K562 (cell line): ENCODE data around the gene DNAJC6. TPM values are rescaled to one million over a fixed set of nuclear protein-coding genes. Genes with fewer than 3 reads are reported as not detected.

ENCODE experiments used
- AFF4 ChIP-seq: sonication (generic); formaldehyde crosslinking; IDR thresholded peaks from 2 replicates; pipeline ENCODE4 v1.8.0; 2023; ENCODE audit warnings: mild to moderate bottlenecking, missing genetic modification reagents
- ATF3 ChIP-seq, 2 experiments: fragments of 450-650 bp in 1 of 2; sonication (generic) in 1 of 2; formaldehyde crosslinking in 1 of 2; IDR thresholded peaks in 1 of 2; conservative IDR thresholded peaks in 1 of 2; 2 replicates each; pipeline versions ENCODE4 v1.6.1 to v1.8.1; 2016 to 2023; ENCODE audit warnings: mild to moderate bottlenecking in 2 of 2, moderate library complexity in 2 of 2, inconsistent platforms in 1 of 2, missing genetic modification reagents in 1 of 2
- MLX ChIP-seq, 2 experiments: fragments of 450-650 bp in 1 of 2; sonication (generic) in 1 of 2; formaldehyde crosslinking; conservative IDR thresholded peaks; 2 replicates each; pipeline versions ENCODE4 v1.4.0 to v1.8.1; 2020 to 2022; ENCODE audit warnings: mild to moderate bottlenecking in 1 of 2, missing genetic modification reagents in 1 of 2
- REST ChIP-seq, 2 experiments: fragments of 450-650 bp; formaldehyde crosslinking in 1 of 2; IDR thresholded peaks; 2 replicates each; pipeline versions ENCODE4 v1.4.0 to v1.6.1; 2014 to 2020; ENCODE audit warnings: mild to moderate bottlenecking in 2 of 2, borderline replicate concordance in 1 of 2, low read depth in 1 of 2
- ZC3H4 ChIP-seq: sonication (generic); formaldehyde crosslinking; IDR thresholded peaks from 2 replicates; pipeline ENCODE4 v1.9.0; 2021; ENCODE audit warnings: missing genetic modification reagents, borderline replicate concordance
- polyA plus RNA-seq, 8 experiments: library from polyadenylated mRNA; depleted of rRNA in 4 of 8; stranded (reverse) in 5 of 8; unstranded in 3 of 8; fragments of >200 nt; fragmentation: Nextera tagmentation in 2 of 8; fragmentation: Illumina TruSeq in 1 of 8; extraction: Ambion mirVana in 2 of 8; extraction: Trizol in 1 of 8; gene quantifications; 2 replicates each; pipeline versions ENCODE4 v1.2.1 to v1.2.3, GENCODE V29; 2011 to 2014; ENCODE audit warnings: inconsistent platforms in 1 of 8, missing spikeins in 1 of 8
- total RNA-seq, 7 experiments: library from RNA; depleted of rRNA in 6 of 7; stranded (reverse); fragments of >200 nt in 6 of 7; fragmentation: Illumina TruSeq in 2 of 7; extraction: Trizol in 2 of 7; gene quantifications; 2 replicates each; pipeline versions ENCODE4 v1.2.1 to v1.2.3, GENCODE V29; 2011 to 2021; ENCODE audit warnings: low replicate concordance in 1 of 7

DNAJC6 gene
- total and polyA plus RNA-seq, 9 of the 15 experiments (the other 6 are each of a cell fraction or from before 2014, with no cell fraction given), result 6.7 to 78.7 (median 28.0) TPM

- peak; percentile 5; the same call in 1 of the 2 replicates for TF ChIP-seq REST (IDR thresholded peaks at IDR 0.05; ENCODE audit: borderline replicate concordance)
- no peak for TF ChIP-seq REST (CRISPR knock-in tag; IDR thresholded peaks at IDR 0.05; ENCODE audit: low read depth)
- no peak for TF ChIP-seq MLX (CRISPR knock-in tag; conservative IDR thresholded peaks at IDR 0.05)
- TF ChIP-seq ZC3H4, result no peak
- TF ChIP-seq ATF3 (IDR thresholded peaks at IDR 0.05), result peak; percentile 71; the same call in 1 of the 2 replicates
- no peak for TF ChIP-seq ATF3 (CRISPR knock-in tag; conservative IDR thresholded peaks at IDR 0.05)
- TF ChIP-seq AFF4, result no peak
These were observed 31.6 kb upstream of the DNAJC6 start (continued) for GRCh38 chr1:65277605-65278347.
